H1 (cell line): ENCODE measurements around the gene SSH2. TPM values are rescaled to one million over a fixed set of nuclear protein-coding genes. Genes with fewer than 3 reads are reported as not detected.

Source experiments
- CTCF ChIA-PET: fragments of 300-600 bp; sonication (Branson Sonifier 250); formaldehyde crosslinking; loops from one replicate; lab custom pipeline; 2021; ENCODE audit not compliant: partially characterized antibody; lab: Charles Lee
- POLR2A ChIA-PET: fragments of 300-600 bp; sonication (Branson Sonifier 250); formaldehyde crosslinking; loops from one replicate; lab custom pipeline; 2021; ENCODE audit warnings: inconsistent platforms; ENCODE audit not compliant: partially characterized antibody; lab: Charles Lee
- DNase-seq, 2 experiments: peaks; one replicate each; pipeline versions ENCODE4 v3.0.0 to v3.0.0-alpha.2; 2010 to 2022; ENCODE audit warnings: low spot score in 2 of 2, low read depth in 1 of 2, mixed read lengths in 1 of 2
- FAIRE-seq: peaks from 2 replicates; lab custom pipeline; 2011; peaks lifted over from hg19 to GRCh38; lab: Jason Lieb, UNC
- H2AFZ ChIP-seq: 2 replicates; pipeline ENCODE4 v1.8.1; 2012; ENCODE audit warnings: low read length, inconsistent platforms
- H2AK5ac ChIP-seq: 2 replicates; pipeline ENCODE4 v1.6.1; 2013; ENCODE audit warnings: low read depth, low read length
- H2BK120ac ChIP-seq: replicated peaks from 2 replicates; pipeline ENCODE3; 2013; ENCODE audit warnings: low read depth, low read length, inconsistent platforms
- H2BK12ac ChIP-seq: 2 replicates; pipeline ENCODE4 v1.6.1; 2013; ENCODE audit warnings: low read depth, low read length
- H2BK15ac ChIP-seq: 2 replicates; pipeline ENCODE4 v1.6.1; 2013; ENCODE audit warnings: low read length
- H2BK20ac ChIP-seq: 2 replicates; pipeline ENCODE4 v1.6.1; 2013; ENCODE audit warnings: low read length
- H2BK5ac ChIP-seq: 2 replicates; pipeline ENCODE4 v1.6.1; 2013; ENCODE audit warnings: low read depth, low read length
- H3K14ac ChIP-seq: 2 replicates; pipeline ENCODE4 v1.6.1; 2013; ENCODE audit warnings: inconsistent platforms; ENCODE audit not compliant: insufficient read length
- H3K18ac ChIP-seq: 2 replicates; pipeline ENCODE4 v1.6.1; 2013; ENCODE audit warnings: low read length; ENCODE audit errors: extremely low read depth
- H3K23ac ChIP-seq: 2 replicates; pipeline ENCODE4 v1.6.1; 2013; ENCODE audit warnings: inconsistent platforms; ENCODE audit not compliant: insufficient read length
- H3K23me2 ChIP-seq: 2 replicates; pipeline ENCODE4 v1.6.1; 2013; ENCODE audit warnings: low read depth, low read length
- H3K27ac ChIP-seq: 2 replicates; pipeline ENCODE4 v1.6.1; 2011; ENCODE audit warnings: low read depth, low read length, inconsistent platforms
- H3K27me3 ChIP-seq, 4 experiments: replicated peaks in 1 of 4; 1 replicate in 1 of 4; 2 replicates in 3 of 4; pipeline versions ENCODE4 v1.6.1 to v1.8.1; 2011 to 2013; ENCODE audit warnings: low read length in 3 of 4, mild to moderate bottlenecking in 3 of 4, inconsistent platforms in 2 of 4, mixed read lengths in 2 of 4, moderate library complexity in 1 of 4; ENCODE audit not compliant: control insufficient read depth in 3 of 4, insufficient read depth in 3 of 4; ENCODE audit errors: extremely low read depth in 1 of 4
- H3K36me3 ChIP-seq, 4 experiments: 2 replicates each; pipeline versions ENCODE4 v1.6.1 to v1.8.1; 2011 to 2013; ENCODE audit warnings: mild to moderate bottlenecking in 4 of 4, low read length in 3 of 4, moderate library complexity in 2 of 4, control low read depth in 1 of 4, inconsistent platforms in 1 of 4; ENCODE audit not compliant: insufficient read depth in 4 of 4, control insufficient read depth in 2 of 4
- H3K4ac ChIP-seq: replicated peaks from 2 replicates; pipeline ENCODE3; 2013; ENCODE audit warnings: low read length, low read depth, mixed read lengths, inconsistent platforms; ENCODE audit not compliant: insufficient read length
- H3K4me1 ChIP-seq, 4 experiments: replicated peaks in 1 of 4; 1 replicate in 1 of 4; 2 replicates in 3 of 4; pipeline versions ENCODE4 v1.6.1 to v1.8.1; 2011 to 2013; ENCODE audit warnings: low read length in 3 of 4, inconsistent platforms in 2 of 4, mixed read lengths in 1 of 4; ENCODE audit not compliant: insufficient read depth in 4 of 4, control insufficient read depth in 3 of 4
- H3K4me2 ChIP-seq, 2 experiments: 2 replicates each; pipeline versions ENCODE4 v1.6.1 to v1.8.1; 2011 to 2013; ENCODE audit warnings: low read depth in 2 of 2, low read length in 2 of 2, control low read depth in 1 of 2, inconsistent platforms in 1 of 2, mild to moderate bottlenecking in 1 of 2; ENCODE audit not compliant: insufficient read depth in 1 of 2
- H3K4me3 ChIP-seq, 4 experiments: fragments of 200-600, 300-600 bp in 1 of 4; sonication (generic), shearing (Covaris generic), sonication (Bioruptor Twin) in 1 of 4; 2 replicates each; pipeline versions ENCODE4 v1.5.1 to v1.8.1; 2011 to 2016; ENCODE audit warnings: low read length in 4 of 4, low read depth in 3 of 4, control low read depth in 2 of 4, inconsistent platforms in 2 of 4, mild to moderate bottlenecking in 2 of 4, mixed read lengths in 1 of 4, moderate library complexity in 1 of 4; ENCODE audit not compliant: insufficient read depth in 2 of 4; ENCODE audit errors: extremely low read depth in 1 of 4
- H3K56ac ChIP-seq: replicated peaks from 2 replicates; pipeline ENCODE3; 2013; ENCODE audit warnings: low read depth, mild to moderate bottlenecking, mixed read lengths, low read length, inconsistent platforms; ENCODE audit not compliant: insufficient read length
- H3K79me1 ChIP-seq: 2 replicates; pipeline ENCODE4 v1.6.1; 2013; ENCODE audit warnings: low read depth, low read length, control low read depth
- H3K79me2 ChIP-seq, 2 experiments: 2 replicates each; pipeline versions ENCODE4 v1.6.1 to v1.8.1; 2012 to 2013; ENCODE audit warnings: low read length in 2 of 2, mild to moderate bottlenecking in 2 of 2, inconsistent platforms in 1 of 2; ENCODE audit not compliant: insufficient read depth in 2 of 2, control insufficient read depth in 1 of 2
- H3K9ac ChIP-seq, 4 experiments: replicated peaks in 1 of 4; 1 replicate in 1 of 4; 2 replicates in 3 of 4; pipeline versions ENCODE4 v1.6.1 to v1.8.1; 2011 to 2013; ENCODE audit warnings: low read depth in 3 of 4, low read length in 3 of 4, control low read depth in 2 of 4, mild to moderate bottlenecking in 2 of 4, moderate library complexity in 2 of 4, inconsistent platforms in 1 of 4; ENCODE audit errors: extremely low read depth in 1 of 4
- H3K9me3 ChIP-seq, 2 experiments: 2 replicates each; pipeline versions ENCODE4 v1.6.1 to v1.8.1; 2012 to 2013; ENCODE audit warnings: mild to moderate bottlenecking in 2 of 2, moderate library complexity in 2 of 2, control low read depth in 1 of 2, inconsistent platforms in 1 of 2, low read depth in 1 of 2, low read length in 1 of 2, mixed read lengths in 1 of 2; ENCODE audit not compliant: insufficient read depth in 2 of 2
- H4K20me1 ChIP-seq, 2 experiments: replicated peaks in 1 of 2; 2 replicates each; pipeline versions ENCODE3 to v1.8.1; 2011 to 2013; ENCODE audit warnings: inconsistent platforms in 2 of 2, low read length in 2 of 2, mild to moderate bottlenecking in 1 of 2; ENCODE audit not compliant: insufficient read depth in 2 of 2, control insufficient read depth in 1 of 2
- H4K5ac ChIP-seq: 2 replicates; pipeline ENCODE4 v1.6.1; 2013; ENCODE audit warnings: low read length, low read depth, mixed read lengths, inconsistent platforms; ENCODE audit not compliant: insufficient read length
- H4K8ac ChIP-seq: 2 replicates; pipeline ENCODE4 v1.8.0; 2013; ENCODE audit warnings: mild to moderate bottlenecking, moderate library complexity, low read length, inconsistent platforms; ENCODE audit not compliant: insufficient read depth; ENCODE audit errors: extremely low read depth
- H4K91ac ChIP-seq: replicated peaks from 2 replicates; pipeline ENCODE3; 2013; ENCODE audit warnings: low read length, mixed read lengths, inconsistent platforms; ENCODE audit not compliant: insufficient read length
- BRCA1 ChIP-seq: IDR thresholded peaks from 2 replicates; pipeline ENCODE4 v1.6.1; 2012; ENCODE audit warnings: low read depth, low read length, improper control_type of control experiment
- GABPA ChIP-seq: IDR thresholded peaks from 2 replicates; pipeline ENCODE4 v1.6.1; 2011; ENCODE audit warnings: mild to moderate bottlenecking, low read length, moderate library complexity, borderline replicate concordance; ENCODE audit not compliant: insufficient read depth
- JUN ChIP-seq: IDR thresholded peaks from 2 replicates; pipeline ENCODE4 v1.6.1; 2011; ENCODE audit warnings: low read depth, mild to moderate bottlenecking, improper control_type of control experiment, low read length
- NANOG ChIP-seq: IDR thresholded peaks from 2 replicates; pipeline ENCODE4 v1.6.1; 2011; ENCODE audit warnings: low read length, low read depth, mild to moderate bottlenecking, inconsistent platforms; ENCODE audit not compliant: insufficient read depth, poor library complexity, severe bottlenecking
- RNF2 ChIP-seq: fragments of 200-900, 300-1000 bp; sonication (generic); IDR thresholded peaks from 2 replicates; pipeline ENCODE4 v1.7.1; 2016; ENCODE audit warnings: borderline replicate concordance, low read depth, mild to moderate bottlenecking, antibody characterized with exemption, low read length; ENCODE audit not compliant: poor library complexity, severe bottlenecking; ENCODE audit errors: missing control alignments
- WGBS, 2 experiments: shearing (Covaris generic) in 1 of 2; methylation state at CpG; one replicate each; pipeline versions ENCODE4 v1.1.6 to v1.1.7; 2013 to 2015; ENCODE audit warnings: low lambda C conversion rate in 2 of 2, mixed read lengths in 2 of 2, inconsistent platforms in 1 of 2, low coverage in 1 of 2, missing lambda C conversion rate in 1 of 2; ENCODE audit not compliant: insufficient replicate concordance in 2 of 2, insufficient coverage in 1 of 2, insufficient read length in 1 of 2; ENCODE audit errors: extremely low coverage in 1 of 2, missing lambda C conversion rate in 1 of 2; 5-methylcytosine and 5-hydroxymethylcytosine counted together
- polyA plus RNA-seq, 7 experiments: library from polyadenylated mRNA; depleted of rRNA in 3 of 7; stranded (reverse) in 5 of 7; unstranded in 2 of 7; fragments of >200 nt in 5 of 7; fragments of 200-250 nt in 2 of 7; gene quantifications; 1 replicate in 5 of 7; 2 replicates in 1 of 7; 4 replicates in 1 of 7; pipeline versions ENCODE4 v1.2.1 to v1.2.3, GENCODE V29; 2011 to 2013; ENCODE audit warnings: missing spikeins in 2 of 7, mixed read lengths in 2 of 7
- total RNA-seq: library from RNA; stranded (reverse); fragmentation: NEBNext Ultra II Directional; extraction: Animal tissue kit (Norgen Biotek cat#: 25700); gene quantifications from 2 replicates; pipeline ENCODE4 v1.2.1, GENCODE V29; 2021
- TF ChIP-seq, protein P1 (sequence below), 3 experiments: IDR thresholded peaks; 1 replicate in 2 of 3; 2 replicates in 1 of 3; pipeline versions ENCODE4 v1.5.1 to v1.6.1; 2011; ENCODE audit warnings: low read length in 3 of 3, mild to moderate bottlenecking in 3 of 3, inconsistent platforms in 2 of 3, low read depth in 1 of 3, moderate library complexity in 1 of 3; ENCODE audit not compliant: insufficient read depth in 1 of 3; ENCODE audit errors: control extremely low read depth in 1 of 3

SSH2 gene
- total and polyA plus RNA-seq, 2 of the 8 experiments (the other 6 are each of a cell fraction or from before 2014, with no cell fraction given), result 5.2 to 15.9 TPM

GRCh38 chr17:29791336-29792080 is 138.5 kb downstream of the SSH2 start:
- Histone ChIP-seq H3K79me2 (no peaks in the 10 kb centered on the region), H3K4me2 (no peak overlapping the region), H4K5ac (no peak overlapping the region), H3K4ac (no peak overlapping the region), H3K9ac (no peak overlapping the region), H3K9me3 (no peaks in the 10 kb centered on the region), H3K27me3 (no peaks in the 10 kb centered on the region), H3K23me2 (no peaks in the 10 kb centered on the region), H3K23ac (no peak overlapping the region), H4K8ac (no peak overlapping the region), H3K27ac (no peak overlapping the region), H3K36me3 (no peaks in the 10 kb centered on the region), H3K56ac (no peak overlapping the region), H2BK15ac (no peak overlapping the region), H2BK20ac (no peak overlapping the region), H3K4me1 (peaks cover 0 to 6% (median 2%) of the 10 kb centered on the region in 4 experiments; a peak in 2 of 7 replicates), H3K4me3 (no peak overlapping the region), H2AFZ (no peak overlapping the region), H4K20me1 (no peaks in the 10 kb centered on the region), H3K18ac (no peak overlapping the region), H3K79me1 (no peaks in the 10 kb centered on the region), H4K91ac (no peak overlapping the region), H2BK5ac (no peak overlapping the region), H2BK120ac (no peak overlapping the region), H3K14ac (no peak overlapping the region), H2AK5ac (no peak overlapping the region), H2BK12ac (no peak overlapping the region)
- no peak for TF ChIP-seq RNF2
- no peak for TF ChIP-seq NANOG
- TF ChIP-seq, protein P1, sequence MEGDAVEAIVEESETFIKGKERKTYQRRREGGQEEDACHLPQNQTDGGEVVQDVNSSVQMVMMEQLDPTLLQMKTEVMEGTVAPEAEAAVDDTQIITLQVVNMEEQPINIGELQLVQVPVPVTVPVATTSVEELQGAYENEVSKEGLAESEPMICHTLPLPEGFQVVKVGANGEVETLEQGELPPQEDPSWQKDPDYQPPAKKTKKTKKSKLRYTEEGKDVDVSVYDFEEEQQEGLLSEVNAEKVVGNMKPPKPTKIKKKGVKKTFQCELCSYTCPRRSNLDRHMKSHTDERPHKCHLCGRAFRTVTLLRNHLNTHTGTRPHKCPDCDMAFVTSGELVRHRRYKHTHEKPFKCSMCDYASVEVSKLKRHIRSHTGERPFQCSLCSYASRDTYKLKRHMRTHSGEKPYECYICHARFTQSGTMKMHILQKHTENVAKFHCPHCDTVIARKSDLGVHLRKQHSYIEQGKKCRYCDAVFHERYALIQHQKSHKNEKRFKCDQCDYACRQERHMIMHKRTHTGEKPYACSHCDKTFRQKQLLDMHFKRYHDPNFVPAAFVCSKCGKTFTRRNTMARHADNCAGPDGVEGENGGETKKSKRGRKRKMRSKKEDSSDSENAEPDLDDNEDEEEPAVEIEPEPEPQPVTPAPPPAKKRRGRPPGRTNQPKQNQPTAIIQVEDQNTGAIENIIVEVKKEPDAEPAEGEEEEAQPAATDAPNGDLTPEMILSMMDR (IDR thresholded peaks at IDR 0.05; ENCODE audit: control extremely low read depth in 1 of 3, insufficient read depth in 1 of 3, low read depth in 1 of 3, low read length in 3 of 3), result no peak
- no peak for TF ChIP-seq BRCA1
- no peak for TF ChIP-seq GABPA
- TF ChIP-seq JUN, result no peak
- DNase-seq, result no peak
- 89% methylated on average over 3 of the region's 3 CpGs; no CpG with 5 or more reads in 1 of the 2 experiments for WGBS, 2 experiments
- FAIRE-seq, result no peak
- ChIA-PET CTCF (interaction anchor here (0.7 to 2.6 kb wide), 8 partner anchors 12 to 239 kb away, joined by 3 to 7 read pairs (median 4); no protein-coding TSS in a partner anchor), POLR2A (no interaction called here)
